ENCODE measurements around the gene SYT11.

Gene SYT11

GRCh38 chr1:155900161-155900560 is 40.8 kb downstream of the SYT11 start:
- TF ChIP-seq CTCF (IDR thresholded peaks at IDR 0.05; ENCODE audit: borderline replicate concordance, extremely low read depth, low read length, poor library complexity, severe bottlenecking) (no peak), EZH2 (IDR thresholded peaks at IDR 0.05; ENCODE audit: borderline replicate concordance, low read depth, low read length, severe bottlenecking) (no peak)
- no peaks in the 10 kb centered on the region for H3K79me2 ChIP-seq (ENCODE audit: insufficient read depth, low read length)
- H3K27me3 ChIP-seq (ENCODE audit: insufficient read depth, low read length, poor library complexity) = no peaks in the 10 kb centered on the region
- H2AFZ ChIP-seq (ENCODE audit: low read depth, low read length) = no peak overlapping the region
- H3K4me2 ChIP-seq (ENCODE audit: insufficient read depth, low read length) = no peak overlapping the region
- ATAC-seq (ENCODE audit: insufficient read depth, low read depth) (no peak), DNase-seq (no peak)
- H3K4me1 ChIP-seq (ENCODE audit: insufficient read depth, low read length) = no peaks in the 10 kb centered on the region
- no peak overlapping the region for H3K27ac ChIP-seq (ENCODE audit: low read length)
- no peaks in the 10 kb centered on the region for H3K9me3 ChIP-seq (ENCODE audit: insufficient read depth, low read length, severe bottlenecking)
- H4K20me1 ChIP-seq (ENCODE audit: insufficient read depth, low read length) = no peaks in the 10 kb centered on the region
- no peak overlapping the region for H3K9ac ChIP-seq (ENCODE audit: low read depth, low read length)
- no peak overlapping the region for H3K4me3 ChIP-seq (ENCODE audit: low read depth in 1 of 2, low read length in 2 of 2)
- peaks cover 63% of the 10 kb centered on the region for H3K36me3 ChIP-seq (ENCODE audit: insufficient read depth, low read length)

DNA sequence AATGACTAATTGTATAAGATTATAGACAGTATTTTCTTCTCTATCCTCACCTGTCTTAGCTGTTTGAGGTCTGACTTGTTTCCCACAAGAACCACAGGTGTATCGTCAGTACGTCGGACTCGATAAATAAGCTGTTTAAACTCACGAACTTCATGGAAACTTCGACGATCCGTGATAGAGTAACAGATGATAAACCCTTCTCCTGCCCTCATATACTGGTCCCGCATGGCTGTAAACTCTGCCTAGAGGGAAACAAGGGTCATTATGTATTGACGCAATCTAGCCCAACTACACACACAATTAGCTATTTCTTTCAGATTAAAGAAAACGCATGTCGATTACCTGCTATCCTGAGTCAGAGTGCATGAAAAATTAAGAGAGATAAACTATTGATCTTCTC is 44.9 kb downstream of the SYT11 start:
- H3K27ac ChIP-seq (ENCODE audit: low read length) = no peak overlapping the region
- no peak overlapping the region for H3K9ac ChIP-seq (ENCODE audit: low read depth, low read length)
- DNase-seq = no peak
- peaks cover 78% of the 10 kb centered on the region for H3K36me3 ChIP-seq (ENCODE audit: insufficient read depth, low read length)
- ATAC-seq (ENCODE audit: insufficient read depth, low read depth) = no peak
- peaks cover 2% of the 10 kb centered on the region; the same call in 1 of the 2 replicates for H3K4me1 ChIP-seq (ENCODE audit: insufficient read depth, low read length)
- H3K4me3 ChIP-seq (ENCODE audit: low read depth in 1 of 2, low read length in 2 of 2) = no peak overlapping the region
- no peak for TF ChIP-seq EZH2 (IDR thresholded peaks at IDR 0.05; ENCODE audit: borderline replicate concordance, low read depth, low read length, severe bottlenecking)
- no peak for TF ChIP-seq CTCF (IDR thresholded peaks at IDR 0.05; ENCODE audit: borderline replicate concordance, extremely low read depth, low read length, poor library complexity, severe bottlenecking)
- no peaks in the 10 kb centered on the region for H3K9me3 ChIP-seq (ENCODE audit: insufficient read depth, low read length, severe bottlenecking)
- H3K79me2 ChIP-seq (ENCODE audit: insufficient read depth, low read length) = peaks cover 7% of the 10 kb centered on the region
- no peaks in the 10 kb centered on the region for H3K27me3 ChIP-seq (ENCODE audit: insufficient read depth, low read length, poor library complexity)
- no peaks in the 10 kb centered on the region for H4K20me1 ChIP-seq (ENCODE audit: insufficient read depth, low read length)
- no peak overlapping the region for H2AFZ ChIP-seq (ENCODE audit: low read depth, low read length)
- no peak overlapping the region for H3K4me2 ChIP-seq (ENCODE audit: insufficient read depth, low read length)

DNA sequence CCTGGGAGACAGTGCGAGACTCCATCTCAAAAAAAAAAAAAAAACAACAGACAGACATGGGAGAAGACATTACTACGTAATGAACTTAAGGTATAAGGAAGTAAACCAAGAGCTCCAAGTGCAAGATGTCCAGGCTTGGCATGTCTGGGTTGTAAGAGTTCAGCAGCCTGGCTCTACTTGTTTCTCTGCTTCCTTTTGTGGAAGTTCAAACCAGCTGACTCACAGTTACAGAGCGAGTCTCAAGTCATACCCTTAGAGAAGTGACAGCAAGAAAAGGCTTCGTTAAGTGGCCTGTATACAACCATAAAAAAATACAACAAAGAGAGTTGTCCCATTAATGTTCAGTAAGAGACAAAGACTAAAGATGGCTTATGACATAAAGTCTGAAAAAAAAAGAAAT is 50.5 kb downstream of the SYT11 start:
- Histone ChIP-seq H3K4me2 (ENCODE audit: insufficient read depth, low read length) (peak overlapping the region; percentile 75), H3K36me3 (ENCODE audit: insufficient read depth, low read length) (peaks cover 67% of the 10 kb centered on the region), H4K20me1 (ENCODE audit: insufficient read depth, low read length) (no peaks in the 10 kb centered on the region), H3K27ac (ENCODE audit: low read length) (no peak overlapping the region), H3K9me3 (ENCODE audit: insufficient read depth, low read length, severe bottlenecking) (no peaks in the 10 kb centered on the region), H3K27me3 (ENCODE audit: insufficient read depth, low read length, poor library complexity) (no peaks in the 10 kb centered on the region), H3K4me1 (ENCODE audit: insufficient read depth, low read length) (peaks cover 26% of the 10 kb centered on the region), H2AFZ (ENCODE audit: low read depth, low read length) (no peak overlapping the region), H3K9ac (ENCODE audit: low read depth, low read length) (peak overlapping the region; percentile 54; the same call in 1 of the 2 replicates), H3K4me3 (ENCODE audit: low read depth in 1 of 2, low read length in 2 of 2) (peak overlapping the region; percentile 75 to 89; a peak in 3 of 4 replicates), H3K79me2 (ENCODE audit: insufficient read depth, low read length) (peaks cover 26% of the 10 kb centered on the region)
- no peak for ATAC-seq (ENCODE audit: insufficient read depth, low read depth)
- TF ChIP-seq EZH2 (IDR thresholded peaks at IDR 0.05; ENCODE audit: borderline replicate concordance, low read depth, low read length, severe bottlenecking) (no peak), CTCF (IDR thresholded peaks at IDR 0.05; ENCODE audit: borderline replicate concordance, extremely low read depth, low read length, poor library complexity, severe bottlenecking) (no peak)
- DNase-seq = no peak

All from DND-41 (cell line).